LHCN-M2 (cell line): ENCODE data around the gene ZDHHC11. TPM values are rescaled to one million over a fixed set of nuclear protein-coding genes. Genes with fewer than 3 reads are reported as not detected.
"Not testable (repeated sequence)": the region's sequence is repeated elsewhere in the genome, so short reads cannot be mapped to it uniquely, and the experiment has no call there.

Experiments
- DNase-seq: peaks from one replicate; pipeline ENCODE4 v3.0.0-alpha.2; 2012; ENCODE audit warnings: low read depth
- total RNA-seq: library from RNA; depleted of rRNA; stranded (reverse); fragments of >200 nt; gene quantifications from 2 replicates; pipeline ENCODE4 v1.2.3, GENCODE V29; 2014

ZDHHC11 gene
- total RNA-seq, 1 experiment from 2014 or later, result 0.17 TPM

GRCh38 chr5:776862-777711 is 73.7 kb downstream of the ZDHHC11 start:
- DNase-seq, result no peak

DNA sequence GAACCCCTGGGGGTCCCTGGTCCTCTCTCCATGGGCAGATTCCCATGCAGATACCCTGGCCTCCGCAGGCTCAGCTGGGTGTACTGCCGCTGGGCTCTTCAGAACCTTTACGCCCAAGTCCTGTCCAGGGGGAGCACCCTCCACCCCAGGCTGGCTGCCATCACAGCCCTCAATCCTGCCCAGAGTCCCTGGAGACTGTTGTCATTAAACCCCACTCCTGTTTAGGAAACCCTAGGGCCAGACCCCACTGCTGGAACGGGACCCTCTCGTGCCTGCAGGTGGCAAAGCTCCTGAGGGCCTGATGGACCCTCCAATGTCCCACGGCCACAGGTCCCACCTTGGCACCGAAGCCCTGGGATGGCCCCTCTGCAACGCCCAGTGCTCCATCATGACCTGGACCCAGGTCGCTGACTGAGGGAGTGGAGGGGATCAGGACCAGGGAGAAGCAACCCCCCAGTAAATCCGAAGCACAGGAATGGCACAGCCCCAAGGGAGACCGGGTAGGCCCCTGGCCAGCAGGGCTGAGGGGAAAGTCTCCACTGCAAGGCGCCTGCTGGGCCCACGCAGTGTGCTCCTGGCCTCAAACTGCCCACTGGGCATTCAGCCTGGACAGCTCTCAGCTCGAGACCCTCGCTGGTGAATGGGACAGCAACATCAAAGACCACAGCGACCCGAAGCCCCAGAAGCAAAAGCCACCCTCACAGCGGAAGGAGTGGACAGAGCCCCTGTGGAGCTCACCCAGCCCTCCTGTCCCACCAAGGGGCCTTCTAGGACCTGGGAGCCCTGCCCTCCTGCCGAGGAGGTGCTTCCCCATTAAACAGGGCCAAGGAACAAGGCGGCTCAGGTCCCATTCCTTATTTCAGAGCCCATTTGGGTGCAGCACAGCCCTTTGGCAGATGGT is 74.6 kb downstream of the ZDHHC11 start:
- DNase-seq, result no peak

DNA sequence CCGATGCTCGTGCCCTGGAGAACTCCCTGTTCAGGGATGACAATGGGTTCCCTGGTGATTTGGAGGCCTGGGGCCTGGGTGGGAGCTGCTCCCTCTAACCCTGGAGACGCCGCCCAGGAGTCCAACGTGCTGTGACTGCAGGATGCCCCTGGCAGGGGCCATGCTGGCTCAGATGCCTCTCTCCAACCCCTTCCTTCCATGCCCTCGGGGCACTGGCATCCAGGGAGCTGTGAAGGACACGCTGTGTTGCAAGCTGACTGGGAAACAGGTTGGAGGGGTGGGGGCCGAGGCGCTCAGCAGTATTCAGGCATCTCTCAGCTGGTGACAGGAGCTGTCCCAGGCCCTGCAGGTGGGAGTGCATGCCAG is 75.2 kb downstream of the ZDHHC11 start:
- not testable (repeated sequence) for DNase-seq

- not testable (repeated sequence) for DNase-seq
Observed at GRCh38 chr5:774854-775505, 75.8 kb downstream of the ZDHHC11 start.

GRCh38 chr5:774304-774703 is 76.5 kb downstream of the ZDHHC11 start:
- DNase-seq, result not testable (repeated sequence)

GRCh38 chr5:773517-774264 is 77.1 kb downstream of the ZDHHC11 start:
- DNase-seq, result no peak

DNA sequence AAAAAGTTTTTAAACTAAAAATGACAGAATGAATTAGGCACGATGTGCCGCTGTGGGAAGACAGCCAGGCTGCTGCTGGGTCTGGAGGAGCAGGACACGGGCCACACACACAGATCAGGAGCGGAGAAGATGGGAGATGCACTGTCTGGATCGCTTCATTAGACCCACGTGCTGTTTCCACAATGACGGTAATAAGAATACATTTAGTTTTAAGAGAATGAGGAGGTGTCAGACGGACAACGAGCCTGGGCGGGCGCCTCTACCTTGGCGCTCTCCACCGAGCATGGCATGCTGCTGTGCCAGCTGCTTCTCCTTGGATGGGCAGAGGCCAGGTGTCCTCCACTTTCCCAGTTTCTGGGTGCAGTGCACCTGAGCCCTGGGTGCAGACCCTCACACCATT is 77.9 kb downstream of the ZDHHC11 start:
- DNase-seq, result not testable (repeated sequence)

DNA sequence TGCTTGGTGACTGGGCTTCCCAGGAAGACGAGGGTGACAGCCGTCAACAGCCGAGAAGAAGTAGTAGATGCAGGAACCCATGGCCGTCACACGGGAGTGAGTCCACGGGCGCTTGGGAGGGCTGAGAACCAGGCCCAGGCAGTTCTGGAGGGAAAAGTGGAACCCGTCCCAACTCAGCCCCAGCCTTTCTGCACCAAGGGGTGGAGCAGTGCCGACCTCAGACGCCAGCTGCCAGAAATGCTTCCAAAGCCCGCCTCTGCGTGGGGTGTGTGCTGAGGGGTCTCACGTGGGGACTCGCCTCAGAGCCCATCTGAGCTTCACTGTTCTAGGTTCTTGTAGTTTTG is 78.3 kb downstream of the ZDHHC11 start:
- DNase-seq, result not testable (repeated sequence)

GRCh38 chr5:771841-772546 is 78.8 kb downstream of the ZDHHC11 start:
- not testable (repeated sequence) for DNase-seq

- DNase-seq, result not testable (repeated sequence)
Observed at GRCh38 chr5:771087-771781, 79.6 kb downstream of the ZDHHC11 start.

DNA sequence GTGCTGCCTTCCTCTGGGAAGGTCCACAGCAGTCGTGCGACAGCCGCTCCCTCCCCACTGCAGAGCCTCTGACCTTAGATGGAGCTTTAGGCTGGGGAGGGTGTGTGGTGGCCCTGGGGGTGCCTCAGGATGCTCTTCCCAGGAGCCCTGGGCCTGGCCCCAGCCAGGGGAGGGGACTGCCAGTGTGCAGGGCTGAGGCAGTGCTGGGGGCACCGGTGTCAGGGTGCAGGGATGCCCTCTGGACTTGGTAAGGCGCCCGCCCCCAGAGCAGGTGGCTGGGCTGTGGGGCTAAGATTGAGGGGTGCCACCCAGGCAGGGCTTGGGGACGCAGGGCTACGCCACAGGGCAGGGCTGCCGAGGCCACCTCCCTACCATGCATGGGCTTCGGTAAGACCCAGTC is 80.2 kb downstream of the ZDHHC11 start:
- not testable (repeated sequence) for DNase-seq

DNA sequence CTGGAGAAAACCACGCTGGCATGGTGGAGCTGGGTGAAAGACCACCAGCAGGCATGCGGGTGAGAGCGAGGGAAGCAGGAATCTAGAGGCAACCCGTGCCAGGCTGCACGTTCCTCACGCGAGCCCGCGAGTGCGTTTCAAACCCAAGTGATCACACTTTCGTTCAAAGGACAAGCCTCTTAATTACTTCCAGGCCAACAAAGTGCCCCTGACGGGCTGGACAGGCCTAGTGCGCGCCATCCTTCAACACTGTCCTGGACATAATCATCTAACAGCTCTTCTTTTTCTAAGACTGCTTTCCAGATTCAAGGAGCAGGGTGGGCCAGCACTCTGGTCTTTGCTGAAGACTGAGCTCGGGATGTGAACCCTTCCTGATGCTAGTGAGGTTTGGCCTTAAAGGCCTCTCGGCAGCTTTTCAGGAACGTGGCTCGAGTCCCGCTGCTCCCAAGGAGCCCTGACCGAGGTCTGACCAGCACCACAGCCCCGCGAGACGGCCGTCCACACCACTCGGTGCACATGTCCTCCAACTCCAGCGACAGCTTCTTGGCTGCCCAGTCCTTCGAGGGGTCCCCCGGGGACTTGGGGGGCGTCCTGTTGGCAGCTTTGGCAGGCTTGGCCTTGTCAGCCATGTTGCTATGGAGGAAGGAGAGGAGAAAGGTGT is 81.2 kb downstream of the ZDHHC11 start:
- not testable (repeated sequence) for DNase-seq

DNA sequence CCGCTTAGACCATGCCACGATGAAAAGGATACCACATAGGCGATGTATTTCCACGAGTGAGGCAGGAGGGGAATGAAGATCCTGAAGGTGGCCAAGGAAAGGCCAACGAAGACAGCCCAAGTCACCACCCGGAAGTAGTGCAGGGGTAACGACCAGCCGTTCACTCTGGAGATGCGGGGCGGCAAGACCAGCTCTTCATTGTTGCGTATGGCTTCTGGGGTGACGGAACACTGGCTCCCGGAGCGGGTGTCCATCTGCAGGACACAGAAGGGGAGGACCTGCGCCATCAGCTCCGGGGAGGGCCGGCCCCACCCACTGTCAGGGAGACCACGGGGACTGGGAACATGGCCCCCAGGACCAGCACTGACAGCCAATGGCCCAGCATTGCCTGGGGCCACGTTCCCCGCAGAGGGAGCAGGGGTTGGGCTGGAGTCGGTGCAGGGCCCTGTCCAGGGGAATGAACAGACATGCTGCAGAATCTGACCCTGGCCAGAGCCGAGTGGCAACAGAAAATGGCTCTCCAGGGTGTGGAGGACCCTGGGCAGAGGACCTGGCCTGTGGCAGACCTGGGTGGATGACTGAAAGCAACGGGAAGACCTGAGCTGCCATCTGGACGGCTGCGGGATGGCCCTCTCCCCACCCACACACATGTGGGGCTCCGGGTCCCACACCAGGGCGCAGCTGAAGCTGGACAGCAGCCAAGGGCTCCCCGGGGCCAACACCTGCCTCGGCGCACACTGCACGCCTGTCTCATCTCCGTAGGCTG is 83.9 kb downstream of the ZDHHC11 start:
- no peak for DNase-seq

GRCh38 chr5:765948-766631 is 84.7 kb downstream of the ZDHHC11 start:
- no peak for DNase-seq

- DNase-seq, result no peak
Observed at GRCh38 chr5:763998-764781, 86.6 kb downstream of the ZDHHC11 start.

DNA sequence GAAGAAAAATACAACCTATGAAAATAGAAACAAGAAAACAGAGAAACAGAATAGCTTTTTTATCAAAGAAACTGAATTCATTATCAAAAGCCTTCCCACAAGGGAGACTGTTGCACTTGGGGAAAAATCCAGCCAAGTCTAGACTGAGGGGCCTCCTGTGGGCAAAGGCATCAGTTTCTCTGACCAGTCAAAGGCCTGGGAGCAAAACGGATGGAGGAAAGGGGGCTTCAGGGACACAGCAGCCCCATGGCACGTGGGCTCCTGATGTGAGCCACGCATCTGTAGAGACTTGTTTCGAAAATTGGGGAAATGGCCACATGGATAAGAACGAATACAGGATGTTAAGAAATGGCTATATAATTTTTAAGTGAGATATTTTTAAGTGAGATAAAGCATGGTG is 87.4 kb downstream of the ZDHHC11 start:
- DNase-seq, result no peak

DNA sequence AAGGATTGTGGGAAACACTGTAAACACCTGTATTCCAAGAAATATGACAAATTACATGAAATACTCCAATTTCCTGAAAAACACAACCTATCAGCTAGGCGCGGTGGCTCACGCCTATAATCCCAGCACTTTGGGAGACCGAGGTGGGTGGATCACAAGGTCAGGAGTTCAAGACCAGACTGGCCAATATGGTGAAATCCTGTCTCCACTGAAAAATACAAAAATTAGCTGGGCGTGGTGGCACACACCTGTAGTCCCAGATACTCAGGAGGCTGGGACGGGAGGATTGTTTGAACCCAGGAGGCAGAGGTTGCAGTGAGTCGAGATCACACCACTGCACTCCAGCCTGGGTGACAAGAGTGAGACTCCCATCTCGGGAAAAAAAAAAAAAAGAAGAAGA is 87.8 kb downstream of the ZDHHC11 start:
- not testable (repeated sequence) for DNase-seq
